ENCODE data around the gene STXBP2. TPM values are rescaled to one million over a fixed set of nuclear protein-coding genes. Genes with fewer than 3 reads are reported as not detected.

The STXBP2 gene
- total and polyA plus RNA-seq, 2 experiments from 2014 or later = 58.6 to 142 TPM

DNA sequence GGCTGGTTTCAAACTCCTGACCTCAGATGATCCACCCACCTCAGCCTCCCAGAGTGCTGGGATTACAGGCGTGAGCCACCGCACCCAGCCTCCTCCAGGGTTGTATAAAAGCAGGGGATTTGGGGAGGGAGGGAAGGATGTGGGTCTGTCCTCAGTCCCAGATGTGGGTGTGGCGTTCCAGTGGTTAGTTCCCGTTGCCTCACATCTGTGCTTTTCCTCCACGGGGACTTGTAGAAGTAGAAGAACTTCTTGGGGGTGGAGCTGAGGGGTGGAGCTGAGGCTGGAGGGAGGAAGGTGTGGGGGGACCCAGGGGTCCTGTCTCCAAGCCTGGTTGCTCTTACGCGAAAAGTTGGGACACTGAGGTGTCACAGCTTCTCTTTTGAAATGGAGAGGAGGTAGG, 39.5 kb downstream of the STXBP2 start:
- no peaks in the 10 kb centered on the region for H3K36me3 ChIP-seq (replicated peaks; ENCODE audit: insufficient read depth, low read depth)
- 56% methylated on average over 6 of the region's 7 CpGs for WGBS (ENCODE audit: low lambda C conversion rate, missing lambda C conversion rate)
- peaks cover 20% of the 10 kb centered on the region for H3K27me3 ChIP-seq
- no peak overlapping the region for H3K4me2 ChIP-seq
- H2AFZ ChIP-seq = no peak overlapping the region
- H3K4me1 ChIP-seq (ENCODE audit: insufficient read depth) = no peaks in the 10 kb centered on the region
- DNase-seq (ENCODE audit: low spot score) = no peak
- no peaks in the 10 kb centered on the region for H4K20me1 ChIP-seq (ENCODE audit: insufficient read depth, poor library complexity, severe bottlenecking)
- no peaks in the 10 kb centered on the region for H3K9me3 ChIP-seq (ENCODE audit: low read depth)
- H3K4me3 ChIP-seq = no peak overlapping the region
- peaks cover 7% of the 10 kb centered on the region for H3K79me2 ChIP-seq
- no peaks in the 10 kb centered on the region for H3K9me2 ChIP-seq (replicated peaks; ENCODE audit: insufficient read depth)
- H3K27ac ChIP-seq = no peak overlapping the region
- TF ChIP-seq, protein P1, sequence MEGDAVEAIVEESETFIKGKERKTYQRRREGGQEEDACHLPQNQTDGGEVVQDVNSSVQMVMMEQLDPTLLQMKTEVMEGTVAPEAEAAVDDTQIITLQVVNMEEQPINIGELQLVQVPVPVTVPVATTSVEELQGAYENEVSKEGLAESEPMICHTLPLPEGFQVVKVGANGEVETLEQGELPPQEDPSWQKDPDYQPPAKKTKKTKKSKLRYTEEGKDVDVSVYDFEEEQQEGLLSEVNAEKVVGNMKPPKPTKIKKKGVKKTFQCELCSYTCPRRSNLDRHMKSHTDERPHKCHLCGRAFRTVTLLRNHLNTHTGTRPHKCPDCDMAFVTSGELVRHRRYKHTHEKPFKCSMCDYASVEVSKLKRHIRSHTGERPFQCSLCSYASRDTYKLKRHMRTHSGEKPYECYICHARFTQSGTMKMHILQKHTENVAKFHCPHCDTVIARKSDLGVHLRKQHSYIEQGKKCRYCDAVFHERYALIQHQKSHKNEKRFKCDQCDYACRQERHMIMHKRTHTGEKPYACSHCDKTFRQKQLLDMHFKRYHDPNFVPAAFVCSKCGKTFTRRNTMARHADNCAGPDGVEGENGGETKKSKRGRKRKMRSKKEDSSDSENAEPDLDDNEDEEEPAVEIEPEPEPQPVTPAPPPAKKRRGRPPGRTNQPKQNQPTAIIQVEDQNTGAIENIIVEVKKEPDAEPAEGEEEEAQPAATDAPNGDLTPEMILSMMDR (IDR thresholded peaks at IDR 0.05; ENCODE audit: poor library complexity) = no peak
- TF ChIP-seq EZH2 (IDR thresholded peaks at IDR 0.05; ENCODE audit: borderline replicate concordance) (no peak), EZH2phosphoT487 (IDR thresholded peaks at IDR 0.05; ENCODE audit: low read depth, severe bottlenecking, unreplicated experiment) (no peak)

DNA sequence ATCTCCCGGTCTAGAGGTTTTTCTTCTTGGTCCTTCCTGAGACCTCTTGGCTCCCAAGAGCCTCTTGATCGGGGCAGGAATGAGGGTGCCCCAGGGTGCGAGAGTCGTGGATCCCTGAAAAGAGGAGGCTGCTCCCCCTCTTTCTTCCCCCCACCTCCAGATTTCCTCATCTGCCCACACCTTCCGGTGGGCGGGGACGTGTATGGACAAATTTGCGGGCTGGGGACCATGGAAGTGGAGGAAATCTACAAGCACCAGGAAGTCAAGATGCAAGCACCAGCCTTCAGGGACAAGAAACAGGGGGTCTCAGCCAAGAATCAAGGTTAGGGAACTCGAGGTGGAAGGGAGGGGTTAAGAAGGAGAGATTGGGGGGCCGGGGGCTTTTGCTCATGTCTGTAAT, 39.9 kb downstream of the STXBP2 start, which contains the start of gene MCEMP1:
Gene MCEMP1 (plus strand): TSS at position 237 of the 400 bp plus-strand sequence. CDS start 31 bp downstream, at position 268.
- Histone ChIP-seq H3K4me1 (ENCODE audit: insufficient read depth) (no peaks in the 10 kb centered on the region), H3K27me3 (peaks cover 16% of the 10 kb centered on the region), H3K4me2 (no peak within 1 kb of the TSS), H3K9me2 (replicated peaks; ENCODE audit: insufficient read depth) (no peaks in the 10 kb centered on the region), H2AFZ (no peak within 1 kb of the TSS), H3K36me3 (replicated peaks; ENCODE audit: insufficient read depth, low read depth) (no peaks in the 10 kb centered on the region), H4K20me1 (ENCODE audit: insufficient read depth, poor library complexity, severe bottlenecking) (no peaks in the 10 kb centered on the region), H3K4me3 (no peak within 1 kb of the TSS), H3K27ac (no peak within 1 kb of the TSS), H3K79me2 (peaks cover 10% of the 10 kb centered on the region), H3K9me3 (ENCODE audit: low read depth) (no peaks in the 10 kb centered on the region)
- 65% methylated on average over 10 of the region's 10 CpGs for WGBS (ENCODE audit: low lambda C conversion rate, missing lambda C conversion rate)
- TF ChIP-seq EZH2phosphoT487 (IDR thresholded peaks at IDR 0.05; ENCODE audit: low read depth, severe bottlenecking, unreplicated experiment) (no peak), EZH2 (IDR thresholded peaks at IDR 0.05; ENCODE audit: borderline replicate concordance) (no peak)
- TF ChIP-seq, protein P1 (IDR thresholded peaks at IDR 0.05; ENCODE audit: poor library complexity) = no peak
- no peak for DNase-seq (ENCODE audit: low spot score)

- H3K36me3 ChIP-seq (replicated peaks; ENCODE audit: insufficient read depth, low read depth) = no peaks in the 10 kb centered on the region
- no peak overlapping the region for H3K27ac ChIP-seq
- H3K27me3 ChIP-seq = peaks cover 6% of the 10 kb centered on the region
- TF ChIP-seq, protein P1 (IDR thresholded peaks at IDR 0.05; ENCODE audit: poor library complexity) = no peak
- TF ChIP-seq EZH2 (IDR thresholded peaks at IDR 0.05; ENCODE audit: borderline replicate concordance) (no peak), EZH2phosphoT487 (IDR thresholded peaks at IDR 0.05; ENCODE audit: low read depth, severe bottlenecking, unreplicated experiment) (no peak)
- no peaks in the 10 kb centered on the region for H3K9me2 ChIP-seq (replicated peaks; ENCODE audit: insufficient read depth)
- no peak for DNase-seq (ENCODE audit: low spot score)
- no peaks in the 10 kb centered on the region for H3K9me3 ChIP-seq (ENCODE audit: low read depth)
- H3K4me2 ChIP-seq = no peak overlapping the region
- H3K79me2 ChIP-seq = peaks cover 14% of the 10 kb centered on the region
- 57% methylated on average over 12 of the region's 12 CpGs for WGBS (ENCODE audit: low lambda C conversion rate, missing lambda C conversion rate)
- no peaks in the 10 kb centered on the region for H4K20me1 ChIP-seq (ENCODE audit: insufficient read depth, poor library complexity, severe bottlenecking)
- no peaks in the 10 kb centered on the region for H3K4me1 ChIP-seq (ENCODE audit: insufficient read depth)
- no peak overlapping the region for H2AFZ ChIP-seq
- H3K4me3 ChIP-seq = no peak overlapping the region
These were observed 40.9 kb downstream of the STXBP2 start for GRCh38 chr19:7677669-7678311.
